H1 (cell line): ENCODE measurements around the gene NADK2.

Experiments
- BACH1 ChIP-seq: IDR thresholded peaks from 2 replicates; pipeline ENCODE4 v1.6.1; 2012; ENCODE audit warnings: low read length, improper control_type of control experiment
- EZH2 ChIP-seq: fragments of 200-600 bp; sonication (generic); IDR thresholded peaks from 2 replicates; pipeline ENCODE4 v1.7.1; 2012; ENCODE audit warnings: low read depth, mild to moderate bottlenecking, moderate library complexity, low read length, inconsistent platforms; ENCODE audit not compliant: severe bottlenecking
- GABPA ChIP-seq: IDR thresholded peaks from 2 replicates; pipeline ENCODE4 v1.6.1; 2011; ENCODE audit warnings: mild to moderate bottlenecking, low read length, moderate library complexity, borderline replicate concordance; ENCODE audit not compliant: insufficient read depth
- JUN ChIP-seq: IDR thresholded peaks from 2 replicates; pipeline ENCODE4 v1.6.1; 2011; ENCODE audit warnings: low read depth, mild to moderate bottlenecking, improper control_type of control experiment, low read length
- JUND ChIP-seq: IDR thresholded peaks from 2 replicates; pipeline ENCODE4 v1.6.1; 2011; ENCODE audit warnings: mild to moderate bottlenecking, improper control_type of control experiment, low read length
- MAFK ChIP-seq: IDR thresholded peaks from 2 replicates; pipeline ENCODE4 v1.6.1; 2012; ENCODE audit warnings: low read depth, mild to moderate bottlenecking, improper control_type of control experiment, low read length
- POLR2A ChIP-seq, 2 experiments: IDR thresholded peaks; 1 replicate in 1 of 2; 2 replicates in 1 of 2; pipeline ENCODE4 v1.6.1; 2011; ENCODE audit warnings: low read depth in 2 of 2, low read length in 2 of 2, mild to moderate bottlenecking in 2 of 2; ENCODE audit errors: control extremely low read depth in 1 of 2
- YY1 ChIP-seq: IDR thresholded peaks from 2 replicates; pipeline ENCODE4 v1.6.1; 2011; ENCODE audit warnings: low read depth, mild to moderate bottlenecking, low read length
- TF ChIP-seq, protein P1 (sequence below): IDR thresholded peaks from 2 replicates; pipeline ENCODE4 v1.6.1; 2012; ENCODE audit warnings: inconsistent platforms
- TF ChIP-seq, protein P2 (sequence below), 3 experiments: IDR thresholded peaks; 1 replicate in 2 of 3; 2 replicates in 1 of 3; pipeline versions ENCODE4 v1.5.1 to v1.6.1; 2011; ENCODE audit warnings: low read length in 3 of 3, mild to moderate bottlenecking in 3 of 3, inconsistent platforms in 2 of 3, low read depth in 1 of 3, moderate library complexity in 1 of 3; ENCODE audit not compliant: insufficient read depth in 1 of 3; ENCODE audit errors: control extremely low read depth in 1 of 3
- TF ChIP-seq, protein P3 (sequence below): IDR thresholded peaks from 2 replicates; pipeline ENCODE4 v1.6.1; 2011; ENCODE audit warnings: low read length, improper control_type of control experiment

DNA sequence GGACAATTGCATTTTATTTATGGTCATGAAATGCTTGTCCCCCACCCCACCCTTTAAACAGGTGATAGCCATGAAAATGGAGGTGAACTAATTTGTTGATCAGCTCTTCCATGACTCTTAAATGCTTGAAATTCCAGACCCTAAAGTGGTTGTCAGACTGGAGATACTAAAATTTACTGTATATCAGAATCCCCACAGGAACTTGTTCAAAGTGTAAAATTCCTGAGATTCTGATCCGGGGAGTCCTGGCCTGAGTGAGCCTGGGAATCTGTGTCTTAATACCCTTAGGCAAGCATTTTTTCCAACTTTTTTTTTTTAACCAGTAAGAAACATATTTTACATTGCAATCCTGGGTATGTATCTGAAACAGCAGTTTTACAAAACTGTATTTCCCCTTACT lies 85.1 kb downstream of the NADK2 start:
- TF ChIP-seq, protein P1, sequence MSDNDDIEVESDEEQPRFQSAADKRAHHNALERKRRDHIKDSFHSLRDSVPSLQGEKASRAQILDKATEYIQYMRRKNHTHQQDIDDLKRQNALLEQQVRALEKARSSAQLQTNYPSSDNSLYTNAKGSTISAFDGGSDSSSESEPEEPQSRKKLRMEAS = no peak
- no peak for TF ChIP-seq GABPA
- TF ChIP-seq, protein P2, sequence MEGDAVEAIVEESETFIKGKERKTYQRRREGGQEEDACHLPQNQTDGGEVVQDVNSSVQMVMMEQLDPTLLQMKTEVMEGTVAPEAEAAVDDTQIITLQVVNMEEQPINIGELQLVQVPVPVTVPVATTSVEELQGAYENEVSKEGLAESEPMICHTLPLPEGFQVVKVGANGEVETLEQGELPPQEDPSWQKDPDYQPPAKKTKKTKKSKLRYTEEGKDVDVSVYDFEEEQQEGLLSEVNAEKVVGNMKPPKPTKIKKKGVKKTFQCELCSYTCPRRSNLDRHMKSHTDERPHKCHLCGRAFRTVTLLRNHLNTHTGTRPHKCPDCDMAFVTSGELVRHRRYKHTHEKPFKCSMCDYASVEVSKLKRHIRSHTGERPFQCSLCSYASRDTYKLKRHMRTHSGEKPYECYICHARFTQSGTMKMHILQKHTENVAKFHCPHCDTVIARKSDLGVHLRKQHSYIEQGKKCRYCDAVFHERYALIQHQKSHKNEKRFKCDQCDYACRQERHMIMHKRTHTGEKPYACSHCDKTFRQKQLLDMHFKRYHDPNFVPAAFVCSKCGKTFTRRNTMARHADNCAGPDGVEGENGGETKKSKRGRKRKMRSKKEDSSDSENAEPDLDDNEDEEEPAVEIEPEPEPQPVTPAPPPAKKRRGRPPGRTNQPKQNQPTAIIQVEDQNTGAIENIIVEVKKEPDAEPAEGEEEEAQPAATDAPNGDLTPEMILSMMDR (IDR thresholded peaks at IDR 0.05; ENCODE audit: control extremely low read depth in 1 of 3, insufficient read depth in 1 of 3, low read depth in 1 of 3, low read length in 3 of 3) = no peak
- no peak for TF ChIP-seq EZH2
- TF ChIP-seq, protein P3, sequence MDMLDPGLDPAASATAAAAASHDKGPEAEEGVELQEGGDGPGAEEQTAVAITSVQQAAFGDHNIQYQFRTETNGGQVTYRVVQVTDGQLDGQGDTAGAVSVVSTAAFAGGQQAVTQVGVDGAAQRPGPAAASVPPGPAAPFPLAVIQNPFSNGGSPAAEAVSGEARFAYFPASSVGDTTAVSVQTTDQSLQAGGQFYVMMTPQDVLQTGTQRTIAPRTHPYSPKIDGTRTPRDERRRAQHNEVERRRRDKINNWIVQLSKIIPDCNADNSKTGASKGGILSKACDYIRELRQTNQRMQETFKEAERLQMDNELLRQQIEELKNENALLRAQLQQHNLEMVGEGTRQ = no peak
- TF ChIP-seq POLR2A (IDR thresholded peaks at IDR 0.05; ENCODE audit: control extremely low read depth in 1 of 2, low read depth in 2 of 2, low read length in 2 of 2) = no peak
- TF ChIP-seq JUND = no peak
- no peak for TF ChIP-seq MAFK
- TF ChIP-seq YY1 = no peak
- TF ChIP-seq BACH1 = no peak
- TF ChIP-seq JUN = no peak
